Cortex of kidney (tissue), 1 donor: ENCODE data around the gene PPP2R5D.

Experiments
- DNase-seq: peaks from one replicate; lab custom pipeline; 2025; lab: John Stamatoyannopoulos, UW

PPP2R5D gene

GRCh38 chr6:42963855-42964605, 20.3 kb upstream of the PPP2R5D start:
- no peak for DNase-seq

- no peak for DNase-seq
Observed at GRCh38 chr6:42966571-42966970, 17.8 kb upstream of the PPP2R5D start.

GRCh38 chr6:42967228-42967627, 17.1 kb upstream of the PPP2R5D start:
- no peak for DNase-seq

GRCh38 chr6:42968126-42968701, 16.2 kb upstream of the PPP2R5D start:
- no peak for DNase-seq

GRCh38 chr6:42968783-42969182, 15.6 kb upstream of the PPP2R5D start:
- no peak for DNase-seq

GRCh38 chr6:42969431-42969830, 14.9 kb upstream of the PPP2R5D start:
- no peak for DNase-seq

GRCh38 chr6:42969934-42970333, 14.4 kb upstream of the PPP2R5D start:
- DNase-seq = no peak

GRCh38 chr6:42970871-42971612, 13.3 kb upstream of the PPP2R5D start:
- no peak for DNase-seq

- DNase-seq = no peak
Observed at GRCh38 chr6:42971746-42972327, 12.5 kb upstream of the PPP2R5D start.

- no peak for DNase-seq
Observed at GRCh38 chr6:42973926-42974325, 10.4 kb upstream of the PPP2R5D start.

- DNase-seq = no peak
Observed at GRCh38 chr6:42974919-42975505, 9.4 kb upstream of the PPP2R5D start.

- no peak for DNase-seq
Observed at GRCh38 chr6:42978487-42978838, 5.9 kb upstream of the PPP2R5D start.

- no peak for DNase-seq
Observed at GRCh38 chr6:42978839-42979522, 5.4 kb upstream of the PPP2R5D start, which contains the start of gene PEX6. Gene PEX6, minus strand, starts transcription at chr6:42979181. Its CDS starts 31 bp downstream, at chr6:42979150.

GRCh38 chr6:42979523-42980177, 4.7 kb upstream of the PPP2R5D start:
- DNase-seq = no peak

GRCh38 chr6:42981836-42982235, 2.5 kb upstream of the PPP2R5D start:
- DNase-seq = no peak

GRCh38 chr6:42984924-42985475, 630 bp downstream of the PPP2R5D start:
- no peak for DNase-seq

GRCh38 chr6:42987533-42988451, 3.4 kb downstream of the PPP2R5D start:
- DNase-seq = no peak

- DNase-seq = no peak
Observed at GRCh38 chr6:42988486-42989020, 4.2 kb downstream of the PPP2R5D start.

- no peak for DNase-seq
Observed at GRCh38 chr6:42989923-42990322, 5.6 kb downstream of the PPP2R5D start.

GRCh38 chr6:42993445-42993844, 9.1 kb downstream of the PPP2R5D start:
- no peak for DNase-seq
